PC-9 (cell line): Measurements from ENCODE around the gene MTRF1.

Experiments
- CTCF ChIP-seq: fragments of 200-600 bp; sonication (generic); conservative IDR thresholded peaks from 2 replicates; pipeline ENCODE4 v1.6.1; 2017; ENCODE audit warnings: mixed run types, antibody characterized with exemption, mild to moderate bottlenecking, moderate library complexity
- EZH2 ChIP-seq: fragments of 200-600 bp; sonication (generic); IDR thresholded peaks from 2 replicates; pipeline ENCODE4 v1.8.0; 2017; ENCODE audit warnings: antibody characterized with exemption, low read depth

GRCh38 chr13:41311406-41312175, 48.2 kb upstream of the MTRF1 start:
- TF ChIP-seq CTCF (no peak), EZH2 (no peak)
